NCI-H2227 (cell line): Measurements from ENCODE around the gene SETBP1.

ENCODE experiments used
- DNase-seq: peaks from one replicate; lab custom pipeline; 2025; ENCODE audit not compliant: unreplicated experiment; lab: John Stamatoyannopoulos, UW

Gene SETBP1

GRCh38 chr18:44895176-44895798 is 214.6 kb downstream of the SETBP1 start:
- DNase-seq = peak; percentile 11

GRCh38 chr18:44896846-44897245 is 216.2 kb downstream of the SETBP1 start:
- no peak for DNase-seq

GRCh38 chr18:44897411-44897810 is 216.7 kb downstream of the SETBP1 start:
- no peak for DNase-seq

GRCh38 chr18:44897816-44898215 is 217.1 kb downstream of the SETBP1 start:
- DNase-seq = no peak

- DNase-seq = no peak
Observed at GRCh38 chr18:44898498-44898897, 217.8 kb downstream of the SETBP1 start.

- no peak for DNase-seq
Observed at GRCh38 chr18:44899832-44900231, 219.1 kb downstream of the SETBP1 start.

DNA sequence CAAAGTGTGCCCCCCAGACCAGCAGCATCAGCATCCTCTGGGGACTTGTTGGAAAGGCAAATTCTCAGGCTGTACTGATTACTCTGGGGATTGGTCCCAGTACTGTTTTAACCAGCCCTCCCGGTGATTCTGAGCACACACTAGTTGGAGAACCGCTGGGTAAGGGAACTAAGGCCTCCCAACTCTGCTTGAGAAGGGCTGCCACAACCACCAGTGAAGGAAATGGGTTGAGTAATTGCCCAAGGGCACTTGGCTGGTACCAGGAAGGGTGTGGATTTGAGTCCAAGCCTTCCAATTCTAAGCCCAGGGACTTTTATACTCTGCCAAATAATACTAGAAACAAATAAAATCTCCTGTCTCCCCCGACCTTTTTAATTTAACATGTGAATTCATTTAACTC is 219.9 kb downstream of the SETBP1 start:
- DNase-seq = no peak

- no peak for DNase-seq
Observed at GRCh38 chr18:44901283-44901682, 220.6 kb downstream of the SETBP1 start.

- no peak for DNase-seq
Observed at GRCh38 chr18:44903327-44903726, 222.6 kb downstream of the SETBP1 start.

DNA sequence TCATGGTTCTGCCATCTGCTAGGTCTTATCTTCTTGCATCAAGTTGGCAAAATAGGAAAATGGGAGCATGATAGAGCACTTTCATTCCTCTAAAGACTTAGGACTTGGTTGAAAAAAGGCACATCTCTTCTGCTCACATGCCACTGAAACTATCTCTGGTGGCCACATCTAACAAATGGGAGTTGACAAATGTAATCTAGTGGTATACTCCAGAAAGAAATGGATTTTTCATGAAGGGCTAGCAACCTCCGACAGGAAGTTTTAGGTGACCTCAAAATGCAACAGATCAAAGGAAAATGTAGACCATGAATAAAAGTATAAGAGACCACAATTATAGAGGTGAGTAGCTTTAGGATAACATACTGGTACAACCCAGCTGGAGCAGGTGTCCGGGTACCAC is 224.1 kb downstream of the SETBP1 start:
- no peak for DNase-seq

- DNase-seq = no peak
Observed at GRCh38 chr18:44909191-44909719, 228.6 kb downstream of the SETBP1 start.

DNA sequence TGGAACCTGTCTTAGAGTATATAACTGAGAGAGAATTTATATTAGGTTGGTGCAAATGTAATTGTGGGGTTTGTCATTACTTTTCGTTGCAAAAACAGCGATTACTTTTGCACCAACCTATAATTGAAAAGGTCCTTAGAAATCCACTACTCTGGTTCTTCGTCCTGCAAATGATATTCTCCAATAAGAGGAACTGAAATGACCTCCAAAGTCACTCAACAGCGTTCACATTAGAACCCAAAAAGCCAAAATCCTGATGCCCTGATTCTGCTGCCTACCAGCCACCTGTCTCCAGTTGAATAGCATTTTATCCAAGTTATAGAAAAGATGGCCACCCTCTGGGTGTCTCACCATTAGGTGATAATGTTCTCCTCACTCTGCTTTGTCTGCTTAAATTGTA is 230.6 kb downstream of the SETBP1 start:
- DNase-seq = no peak

- no peak for DNase-seq
Observed at GRCh38 chr18:44911773-44912172, 231.1 kb downstream of the SETBP1 start.

GRCh38 chr18:44912740-44913478 is 232.2 kb downstream of the SETBP1 start:
- DNase-seq = no peak

DNA sequence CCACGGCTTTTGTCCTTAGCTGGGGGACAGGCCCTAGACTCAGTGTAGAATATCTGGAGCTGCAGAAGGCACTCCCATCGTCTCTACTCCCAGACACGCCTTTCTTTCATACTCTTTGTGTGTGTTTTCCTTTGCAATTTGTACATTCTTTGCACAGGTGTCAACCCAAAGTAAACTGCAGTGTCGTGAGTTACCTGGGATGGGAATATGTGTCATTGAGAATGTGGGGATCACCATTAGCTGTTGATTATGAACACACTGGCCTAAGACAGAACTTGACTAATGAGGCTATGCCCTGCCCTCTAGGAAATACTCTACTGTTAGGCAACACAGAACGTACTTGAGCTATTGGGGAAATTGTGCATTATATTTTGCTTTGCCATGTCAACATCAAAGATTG is 233.3 kb downstream of the SETBP1 start:
- no peak for DNase-seq

GRCh38 chr18:44915213-44915612 is 234.5 kb downstream of the SETBP1 start:
- no peak for DNase-seq

GRCh38 chr18:44915661-44916060 is 235.0 kb downstream of the SETBP1 start:
- no peak for DNase-seq

GRCh38 chr18:44916429-44917207 is 235.9 kb downstream of the SETBP1 start:
- no peak for DNase-seq

- DNase-seq = no peak
Observed at GRCh38 chr18:44917216-44918141, 236.8 kb downstream of the SETBP1 start.

DNA sequence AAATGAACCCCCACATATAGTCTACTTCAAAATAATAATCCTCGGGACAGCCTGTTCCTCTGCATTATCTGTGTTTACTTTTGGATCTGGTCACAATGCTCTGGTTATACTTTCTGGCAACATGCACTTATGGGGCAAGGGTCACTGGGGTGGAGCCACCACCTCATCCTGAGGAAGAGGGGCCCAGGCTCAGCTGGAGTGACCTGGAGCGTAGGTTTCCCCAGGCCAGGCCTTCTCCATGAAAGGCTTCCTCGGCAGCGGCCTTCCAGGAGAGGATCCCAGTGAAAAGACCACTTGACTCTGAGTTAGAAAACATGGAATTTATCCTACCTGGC is 237.4 kb downstream of the SETBP1 start:
- DNase-seq = no peak

- DNase-seq = no peak
Observed at GRCh38 chr18:44920441-44920840, 239.8 kb downstream of the SETBP1 start.
